Panc1 (cell line): Measurements from ENCODE around the gene SLC11A2. TPM values are rescaled to one million over a fixed set of nuclear protein-coding genes. Genes with fewer than 3 reads are reported as not detected.

ENCODE experiments used
- ATAC-seq: fragments of 200-7000 bp; cut with Tn5 transposase; 2 replicates; pipeline ENCODE4 v1.9.1; 2020; ENCODE audit warnings: mild to moderate bottlenecking, moderate library complexity
- BruUV-seq: library from RNA; stranded (reverse); fragments of 400-500 nt; replicated peaks from 2 replicates; lab custom pipeline; 2021; lab: Mats Ljungman, UMichigan
- CTCF ChIA-PET: fragments of 300-600 bp; sonication (Branson Sonifier 250); formaldehyde crosslinking; loops from one replicate; lab custom pipeline; 2022; ENCODE audit warnings: antibody characterized with exemption; lab: Charles Lee
- POLR2A ChIA-PET: fragments of 300-600 bp; sonication (Branson Sonifier 250); formaldehyde crosslinking; loops from one replicate; lab custom pipeline; 2022; ENCODE audit warnings: antibody characterized with exemption; lab: Charles Lee
- DNase-seq: peaks from one replicate; pipeline ENCODE4 v3.0.0-alpha.2; 2010; ENCODE audit warnings: low read depth, low spot score
- H3K27ac ChIP-seq: 2 replicates; pipeline ENCODE4 v1.5.1; 2011; ENCODE audit warnings: mild to moderate bottlenecking, low read length, inconsistent platforms
- H3K27me3 ChIP-seq: fragments of 200-500 bp; sonication (Bioruptor generic); 2 replicates; pipeline ENCODE4 v1.6.0; 2014; ENCODE audit warnings: low read length, inconsistent platforms; ENCODE audit not compliant: control insufficient read depth, insufficient read depth
- H3K36me3 ChIP-seq: fragments of 200-500 bp; sonication (Bioruptor generic); 2 replicates; pipeline ENCODE4 v1.5.1; 2014; ENCODE audit warnings: inconsistent platforms, mild to moderate bottlenecking, low read length, moderate library complexity; ENCODE audit not compliant: control insufficient read depth, insufficient read depth
- H3K4me1 ChIP-seq: 2 replicates; pipeline ENCODE4 v1.5.1; 2011; ENCODE audit warnings: inconsistent platforms, mild to moderate bottlenecking, low read length, moderate library complexity; ENCODE audit not compliant: control insufficient read depth, insufficient read depth
- H3K4me3 ChIP-seq, 2 experiments: 2 replicates each; pipeline ENCODE4 v1.5.1; 2011 to 2012; ENCODE audit warnings: low read depth in 2 of 2, low read length in 2 of 2, mild to moderate bottlenecking in 2 of 2, inconsistent platforms in 1 of 2, moderate library complexity in 1 of 2
- H3K9me3 ChIP-seq: fragments of 200-500 bp; sonication (Bioruptor generic); 2 replicates; pipeline ENCODE4 v1.5.1; 2014; ENCODE audit warnings: low read depth, mild to moderate bottlenecking, inconsistent platforms, low read length, moderate library complexity; ENCODE audit not compliant: control insufficient read depth, insufficient read depth
- POLR2AphosphoS5 ChIP-seq: IDR thresholded peaks from 2 replicates; pipeline ENCODE4 v1.6.1; 2012; ENCODE audit warnings: mild to moderate bottlenecking, low read depth, low read length, moderate library complexity
- SIN3A ChIP-seq: IDR thresholded peaks from 2 replicates; pipeline ENCODE4 v1.6.1; 2012; ENCODE audit warnings: low read depth, mild to moderate bottlenecking, low read length, moderate library complexity, borderline replicate concordance; ENCODE audit not compliant: insufficient read depth
- TCF7L2 ChIP-seq: IDR thresholded peaks from 2 replicates; pipeline ENCODE4 v1.6.1; 2011; ENCODE audit warnings: mild to moderate bottlenecking, low read depth, low read length, inconsistent platforms
- in situ Hi-C: cut with HindIII; loops from 2 replicates; pipeline ENCODE4 v1.10.0; 2016; ENCODE audit warnings: low sequenced_read_pairs, low pct_unique_long_range_greater_than_20kb
- intact Hi-C: fragments of 100-400 bp; cut with micrococcal nuclease; formaldehyde crosslinking; loops from one replicate; pipeline ENCODE4 v1.10.0; 2022; ENCODE audit not compliant: unreplicated experiment
- total RNA-seq: library from RNA; stranded (reverse); gene quantifications from one replicate; pipeline ENCODE4 v1.2.1, GENCODE V29; 2021; ENCODE audit not compliant: unreplicated experiment
- TF ChIP-seq, protein P1 (sequence below), 2 experiments: IDR thresholded peaks; 2 replicates each; pipeline ENCODE4 v1.6.1; 2011 to 2012; ENCODE audit warnings: low read depth in 2 of 2, control low read depth in 1 of 2, low read length in 1 of 2, mild to moderate bottlenecking in 1 of 2, moderate library complexity in 1 of 2; ENCODE audit not compliant: insufficient read depth in 1 of 2
- TF ChIP-seq, protein P2 (sequence below): fragments of 450-650 bp; IDR thresholded peaks from 2 replicates; pipeline ENCODE4 v1.5.1; 2017; ENCODE audit warnings: mild to moderate bottlenecking

SLC11A2 gene
- total RNA-seq, 1 experiment from 2014 or later, result 59.9 TPM

DNA sequence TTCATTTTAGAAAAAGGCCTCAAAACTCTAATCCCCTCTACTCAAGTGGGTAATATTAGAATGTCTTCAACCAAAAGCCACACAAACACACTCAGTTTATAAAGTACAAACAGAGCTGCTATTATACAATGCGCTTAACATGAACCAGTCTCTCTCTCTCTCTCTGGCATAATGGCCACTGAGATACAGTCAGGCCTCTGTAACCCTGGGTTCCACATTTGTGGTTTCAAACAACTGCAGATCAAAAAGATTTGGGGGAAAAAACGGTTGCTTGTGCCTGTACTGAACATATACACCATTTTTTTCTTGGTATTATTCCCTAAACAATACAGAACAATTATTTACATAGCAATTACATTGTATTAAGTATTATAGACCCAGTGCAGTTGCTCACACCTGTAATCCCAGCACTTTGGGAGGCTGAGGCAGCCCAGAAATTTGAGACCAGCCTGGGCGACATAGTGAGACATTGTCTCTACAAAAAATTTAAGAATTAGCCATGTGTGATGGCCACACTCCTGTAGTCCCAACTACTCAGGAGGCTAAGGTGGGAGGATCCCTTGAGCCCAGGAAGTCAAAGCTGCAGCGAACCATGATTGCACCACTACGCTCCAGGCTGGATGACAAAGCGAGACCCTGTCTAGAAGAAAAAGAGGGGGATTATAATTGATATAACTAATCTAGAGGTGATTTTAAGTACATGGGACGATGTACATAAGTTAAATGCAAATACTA is 5.6 kb downstream of the SLC11A2 start:
- H3K9me3 ChIP-seq, result no peaks in the 10 kb centered on the region
- H3K36me3 ChIP-seq, result no peaks in the 10 kb centered on the region
- no peaks in the 10 kb centered on the region for H3K27me3 ChIP-seq
- CTCF ChIA-PET, result no interaction called here
- peaks cover 8% of the 10 kb centered on the region for H3K4me1 ChIP-seq
- no peak for ATAC-seq
- no peak overlapping the region for H3K27ac ChIP-seq
- no peak for TF ChIP-seq SIN3A
- TF ChIP-seq TCF7L2, result no peak
- TF ChIP-seq, protein P1, sequence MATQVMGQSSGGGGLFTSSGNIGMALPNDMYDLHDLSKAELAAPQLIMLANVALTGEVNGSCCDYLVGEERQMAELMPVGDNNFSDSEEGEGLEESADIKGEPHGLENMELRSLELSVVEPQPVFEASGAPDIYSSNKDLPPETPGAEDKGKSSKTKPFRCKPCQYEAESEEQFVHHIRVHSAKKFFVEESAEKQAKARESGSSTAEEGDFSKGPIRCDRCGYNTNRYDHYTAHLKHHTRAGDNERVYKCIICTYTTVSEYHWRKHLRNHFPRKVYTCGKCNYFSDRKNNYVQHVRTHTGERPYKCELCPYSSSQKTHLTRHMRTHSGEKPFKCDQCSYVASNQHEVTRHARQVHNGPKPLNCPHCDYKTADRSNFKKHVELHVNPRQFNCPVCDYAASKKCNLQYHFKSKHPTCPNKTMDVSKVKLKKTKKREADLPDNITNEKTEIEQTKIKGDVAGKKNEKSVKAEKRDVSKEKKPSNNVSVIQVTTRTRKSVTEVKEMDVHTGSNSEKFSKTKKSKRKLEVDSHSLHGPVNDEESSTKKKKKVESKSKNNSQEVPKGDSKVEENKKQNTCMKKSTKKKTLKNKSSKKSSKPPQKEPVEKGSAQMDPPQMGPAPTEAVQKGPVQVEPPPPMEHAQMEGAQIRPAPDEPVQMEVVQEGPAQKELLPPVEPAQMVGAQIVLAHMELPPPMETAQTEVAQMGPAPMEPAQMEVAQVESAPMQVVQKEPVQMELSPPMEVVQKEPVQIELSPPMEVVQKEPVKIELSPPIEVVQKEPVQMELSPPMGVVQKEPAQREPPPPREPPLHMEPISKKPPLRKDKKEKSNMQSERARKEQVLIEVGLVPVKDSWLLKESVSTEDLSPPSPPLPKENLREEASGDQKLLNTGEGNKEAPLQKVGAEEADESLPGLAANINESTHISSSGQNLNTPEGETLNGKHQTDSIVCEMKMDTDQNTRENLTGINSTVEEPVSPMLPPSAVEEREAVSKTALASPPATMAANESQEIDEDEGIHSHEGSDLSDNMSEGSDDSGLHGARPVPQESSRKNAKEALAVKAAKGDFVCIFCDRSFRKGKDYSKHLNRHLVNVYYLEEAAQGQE (IDR thresholded peaks at IDR 0.05; ENCODE audit: insufficient read depth in 1 of 2, low read depth in 2 of 2, low read length in 1 of 2), result no peak
- TF ChIP-seq, protein P2, sequence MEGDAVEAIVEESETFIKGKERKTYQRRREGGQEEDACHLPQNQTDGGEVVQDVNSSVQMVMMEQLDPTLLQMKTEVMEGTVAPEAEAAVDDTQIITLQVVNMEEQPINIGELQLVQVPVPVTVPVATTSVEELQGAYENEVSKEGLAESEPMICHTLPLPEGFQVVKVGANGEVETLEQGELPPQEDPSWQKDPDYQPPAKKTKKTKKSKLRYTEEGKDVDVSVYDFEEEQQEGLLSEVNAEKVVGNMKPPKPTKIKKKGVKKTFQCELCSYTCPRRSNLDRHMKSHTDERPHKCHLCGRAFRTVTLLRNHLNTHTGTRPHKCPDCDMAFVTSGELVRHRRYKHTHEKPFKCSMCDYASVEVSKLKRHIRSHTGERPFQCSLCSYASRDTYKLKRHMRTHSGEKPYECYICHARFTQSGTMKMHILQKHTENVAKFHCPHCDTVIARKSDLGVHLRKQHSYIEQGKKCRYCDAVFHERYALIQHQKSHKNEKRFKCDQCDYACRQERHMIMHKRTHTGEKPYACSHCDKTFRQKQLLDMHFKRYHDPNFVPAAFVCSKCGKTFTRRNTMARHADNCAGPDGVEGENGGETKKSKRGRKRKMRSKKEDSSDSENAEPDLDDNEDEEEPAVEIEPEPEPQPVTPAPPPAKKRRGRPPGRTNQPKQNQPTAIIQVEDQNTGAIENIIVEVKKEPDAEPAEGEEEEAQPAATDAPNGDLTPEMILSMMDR, result no peak
- no peak for TF ChIP-seq POLR2AphosphoS5
- intact Hi-C loops (no loop called here), in situ Hi-C loops (no loop called here)
- POLR2A ChIA-PET, result interaction anchor here (0.6 kb wide), 1 partner anchor 480 kb away, joined by 4 read pairs; no protein-coding TSS in a partner anchor
- BruUV-seq, result no TSS peak
- DNase-seq, result no peak
- no peak overlapping the region for H3K4me3 ChIP-seq

DNA sequence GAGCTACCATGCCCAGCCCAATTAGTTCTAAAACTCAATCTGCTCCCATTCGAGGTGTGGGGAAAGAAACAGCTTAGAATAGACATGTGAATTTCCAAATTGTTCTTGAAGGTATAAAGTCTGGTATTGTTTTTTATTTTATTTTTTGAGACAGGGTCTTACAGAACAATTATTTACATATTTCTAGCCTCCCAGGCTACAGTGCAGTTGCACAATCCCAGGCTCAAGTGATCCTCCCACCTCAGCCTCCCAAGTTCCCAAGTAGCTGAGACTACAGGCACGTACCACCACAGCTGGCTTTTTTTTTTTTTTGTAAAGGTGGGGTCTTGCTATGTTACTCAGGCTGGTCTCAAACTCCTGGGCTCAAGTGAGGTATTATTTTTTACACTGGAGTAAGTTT is 6.3 kb downstream of the SLC11A2 start:
- H3K36me3 ChIP-seq, result no peaks in the 10 kb centered on the region
- CTCF ChIA-PET, result no interaction called here
- intact Hi-C loops, result no loop called here
- H3K4me3 ChIP-seq, result no peak overlapping the region
- no TSS peak for BruUV-seq
- POLR2A ChIA-PET, result no interaction called here
- H3K9me3 ChIP-seq, result no peaks in the 10 kb centered on the region
- peaks cover 8% of the 10 kb centered on the region for H3K4me1 ChIP-seq
- TF ChIP-seq, protein P1 (IDR thresholded peaks at IDR 0.05; ENCODE audit: insufficient read depth in 1 of 2, low read depth in 2 of 2, low read length in 1 of 2), result no peak
- TF ChIP-seq SIN3A (no peak), TCF7L2 (no peak), POLR2AphosphoS5 (no peak)
- TF ChIP-seq, protein P2, result no peak
- no peak overlapping the region for H3K27ac ChIP-seq
- DNase-seq (no peak), ATAC-seq (no peak)
- H3K27me3 ChIP-seq, result no peaks in the 10 kb centered on the region
- in situ Hi-C loops, result no loop called here
